OCI-LY3 (cell line): Measurements from ENCODE around the gene CPA4.

ENCODE experiments used
- H2AFZ ChIP-seq: fragments of 200-600, 300-600 bp; shearing (Covaris generic); 2 replicates; pipeline ENCODE4 v1.6.0; 2014; ENCODE audit warnings: antibody characterized with exemption, low read depth, low read length
- H3K27ac ChIP-seq: fragments of 200-600, 300-600 bp; sonication (generic); 2 replicates; pipeline ENCODE4 v1.5.1; 2014; ENCODE audit warnings: mild to moderate bottlenecking, low read length, moderate library complexity, mixed read lengths
- H3K27me3 ChIP-seq: fragments of 200-600, 300-600 bp; sonication (generic); 2 replicates; pipeline ENCODE4 v1.6.1; 2014; ENCODE audit warnings: low read depth, low read length, mixed read lengths
- H3K36me3 ChIP-seq: fragments of 200-600, 300-600 bp; sonication (generic); replicated peaks from 2 replicates; pipeline ENCODE3; 2014; ENCODE audit warnings: low read depth, low read length, mixed read lengths
- H3K4me1 ChIP-seq: fragments of 300-600, 200-600 bp; sonication (generic); 2 replicates; pipeline ENCODE4 v1.6.1; 2014; ENCODE audit warnings: low read length, mixed read lengths
- H3K4me2 ChIP-seq: fragments of 200-600, 300-600 bp; sonication (generic); 2 replicates; pipeline ENCODE4 v1.6.1; 2014; ENCODE audit warnings: low read length, mixed read lengths
- H3K4me3 ChIP-seq: fragments of 300-600, 200-600 bp; sonication (generic); 2 replicates; pipeline ENCODE4 v1.5.1; 2014; ENCODE audit warnings: antibody characterized with exemption, mild to moderate bottlenecking, low read length, moderate library complexity
- H3K79me2 ChIP-seq: fragments of 300-600, 200-600 bp; shearing (Covaris generic); 2 replicates; pipeline ENCODE4 v1.6.1; 2014; ENCODE audit warnings: mild to moderate bottlenecking, low read length, mixed read lengths
- H3K9ac ChIP-seq: fragments of 300-600, 200-600 bp; shearing (Covaris generic); 2 replicates; pipeline ENCODE4 v1.6.0; 2014; ENCODE audit warnings: mild to moderate bottlenecking, low read length, moderate library complexity
- H3K9me3 ChIP-seq: fragments of 200-600, 300-600 bp; shearing (Covaris generic); 2 replicates; pipeline ENCODE4 v1.6.1; 2014; ENCODE audit warnings: low read length, mixed read lengths; ENCODE audit not compliant: insufficient read depth
- H4K20me1 ChIP-seq: fragments of 200-600, 300-600 bp; sonication (generic); 2 replicates; pipeline ENCODE4 v1.6.1; 2016; ENCODE audit warnings: low read length, mixed read lengths; ENCODE audit not compliant: insufficient read depth
- EZH2phosphoT487 ChIP-seq: fragments of 200-600 bp; shearing (Covaris generic); IDR thresholded peaks from 2 replicates; pipeline ENCODE4 v1.6.1; 2018; ENCODE audit warnings: antibody characterized with exemption, mixed run types, low read depth
- TF ChIP-seq, protein P1 (sequence below): fragments of 200-600, 300-600 bp; sonication (generic); IDR thresholded peaks from 2 replicates; pipeline ENCODE4 v1.5.1; 2014; ENCODE audit warnings: antibody characterized with exemption, low read length, low read depth

The CPA4 gene

DNA sequence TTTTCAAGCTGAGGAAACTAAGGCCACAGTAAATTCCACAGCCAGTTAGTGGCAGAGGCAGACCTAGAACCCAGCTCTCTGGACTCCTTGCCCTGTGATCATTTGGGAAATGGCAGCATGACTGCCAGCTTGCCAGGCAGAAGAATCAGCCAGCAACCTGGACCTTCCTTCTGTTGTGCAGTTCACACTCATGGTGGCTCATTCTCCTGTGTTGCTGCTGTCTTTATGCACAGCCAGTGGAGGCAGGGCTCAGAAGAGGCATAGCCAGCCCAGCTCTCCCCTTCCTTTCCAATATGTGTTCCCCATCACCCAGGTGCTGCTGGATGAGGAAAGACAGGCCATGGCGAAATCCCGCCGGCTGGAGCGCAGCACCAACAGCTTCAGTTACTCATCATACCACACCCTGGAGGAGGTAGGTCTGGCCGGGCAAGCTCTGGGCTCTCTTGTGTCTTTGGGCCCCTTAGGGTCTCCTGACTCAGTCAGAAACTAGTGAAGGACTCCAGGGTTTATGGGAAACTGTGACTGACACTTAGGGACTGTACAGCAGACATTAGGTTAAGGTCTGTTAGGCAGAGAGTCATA is 66.4 kb downstream of the CPA4 start:
- Histone ChIP-seq H3K27ac (no peak overlapping the region), H3K4me3 (no peak overlapping the region), H4K20me1 (no peaks in the 10 kb centered on the region), H3K4me1 (no peaks in the 10 kb centered on the region), H2AFZ (no peak overlapping the region), H3K79me2 (no peaks in the 10 kb centered on the region), H3K36me3 (no peaks in the 10 kb centered on the region), H3K27me3 (no peaks in the 10 kb centered on the region), H3K9ac (no peak overlapping the region), H3K9me3 (0 out of 2 replicates have a peak, but pooled peaks cover 7% of the 10 kb centered on the region), H3K4me2 (no peak overlapping the region)
- TF ChIP-seq, protein P1, sequence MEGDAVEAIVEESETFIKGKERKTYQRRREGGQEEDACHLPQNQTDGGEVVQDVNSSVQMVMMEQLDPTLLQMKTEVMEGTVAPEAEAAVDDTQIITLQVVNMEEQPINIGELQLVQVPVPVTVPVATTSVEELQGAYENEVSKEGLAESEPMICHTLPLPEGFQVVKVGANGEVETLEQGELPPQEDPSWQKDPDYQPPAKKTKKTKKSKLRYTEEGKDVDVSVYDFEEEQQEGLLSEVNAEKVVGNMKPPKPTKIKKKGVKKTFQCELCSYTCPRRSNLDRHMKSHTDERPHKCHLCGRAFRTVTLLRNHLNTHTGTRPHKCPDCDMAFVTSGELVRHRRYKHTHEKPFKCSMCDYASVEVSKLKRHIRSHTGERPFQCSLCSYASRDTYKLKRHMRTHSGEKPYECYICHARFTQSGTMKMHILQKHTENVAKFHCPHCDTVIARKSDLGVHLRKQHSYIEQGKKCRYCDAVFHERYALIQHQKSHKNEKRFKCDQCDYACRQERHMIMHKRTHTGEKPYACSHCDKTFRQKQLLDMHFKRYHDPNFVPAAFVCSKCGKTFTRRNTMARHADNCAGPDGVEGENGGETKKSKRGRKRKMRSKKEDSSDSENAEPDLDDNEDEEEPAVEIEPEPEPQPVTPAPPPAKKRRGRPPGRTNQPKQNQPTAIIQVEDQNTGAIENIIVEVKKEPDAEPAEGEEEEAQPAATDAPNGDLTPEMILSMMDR: no peak
- TF ChIP-seq EZH2phosphoT487: no peak

DNA sequence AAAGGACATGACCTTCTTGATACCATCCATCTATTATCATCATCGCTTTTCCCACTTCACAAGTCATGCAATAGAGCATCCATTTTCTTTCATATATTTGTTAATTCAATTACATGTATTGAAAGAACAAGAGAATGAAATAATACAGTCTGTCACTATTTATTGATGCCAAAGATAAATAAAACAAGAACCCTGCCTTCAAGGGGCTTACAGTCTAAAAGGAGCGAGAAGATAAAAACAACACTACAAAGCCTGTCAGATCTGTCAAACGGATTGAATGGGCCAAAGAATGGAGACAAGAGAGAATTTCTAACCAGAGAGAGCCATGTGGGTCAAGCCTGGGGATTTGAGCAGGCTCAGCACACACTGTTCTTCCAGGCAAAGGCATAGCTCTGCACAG is 67.6 kb downstream of the CPA4 start:
- no peak for TF ChIP-seq EZH2phosphoT487
- TF ChIP-seq, protein P1: no peak
- Histone ChIP-seq H2AFZ (no peak overlapping the region), H3K36me3 (no peaks in the 10 kb centered on the region), H4K20me1 (no peaks in the 10 kb centered on the region), H3K27me3 (no peaks in the 10 kb centered on the region), H3K79me2 (no peaks in the 10 kb centered on the region), H3K9me3 (peaks cover 12% of the 10 kb centered on the region; the same call in 1 of the 2 replicates), H3K4me1 (no peaks in the 10 kb centered on the region), H3K27ac (no peak overlapping the region), H3K4me3 (no peak overlapping the region), H3K4me2 (no peak overlapping the region), H3K9ac (no peak overlapping the region)

DNA sequence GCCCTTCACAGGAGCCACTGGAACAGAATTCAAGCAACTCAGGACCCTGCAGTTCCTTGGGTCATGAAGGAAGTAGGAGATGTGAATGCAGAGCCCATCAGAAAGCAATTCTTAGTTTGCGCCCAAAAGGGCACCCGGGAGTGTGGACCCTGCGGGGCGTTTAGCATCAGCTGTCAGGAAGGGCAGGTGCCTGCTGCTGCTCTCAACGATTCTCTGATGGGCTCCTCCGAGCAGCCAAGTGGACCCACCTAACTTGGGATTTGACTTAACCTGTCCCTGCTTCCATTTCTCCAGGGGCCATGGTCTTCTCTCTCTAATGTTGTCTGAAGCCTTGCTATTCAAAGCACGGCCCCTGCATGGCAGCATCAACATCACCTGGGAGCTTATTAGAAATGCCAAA is 68.7 kb downstream of the CPA4 start:
- Histone ChIP-seq H2AFZ (no peak overlapping the region), H3K36me3 (no peaks in the 10 kb centered on the region), H3K9me3 (peaks cover 12% of the 10 kb centered on the region; the same call in 1 of the 2 replicates), H3K4me2 (no peak overlapping the region), H3K27me3 (no peaks in the 10 kb centered on the region), H3K79me2 (no peaks in the 10 kb centered on the region), H4K20me1 (no peaks in the 10 kb centered on the region), H3K9ac (no peak overlapping the region), H3K4me3 (no peak overlapping the region), H3K27ac (no peak overlapping the region), H3K4me1 (peaks cover 3% of the 10 kb centered on the region; the same call in 1 of the 2 replicates)
- no peak for TF ChIP-seq EZH2phosphoT487
- TF ChIP-seq, protein P1: no peak

DNA sequence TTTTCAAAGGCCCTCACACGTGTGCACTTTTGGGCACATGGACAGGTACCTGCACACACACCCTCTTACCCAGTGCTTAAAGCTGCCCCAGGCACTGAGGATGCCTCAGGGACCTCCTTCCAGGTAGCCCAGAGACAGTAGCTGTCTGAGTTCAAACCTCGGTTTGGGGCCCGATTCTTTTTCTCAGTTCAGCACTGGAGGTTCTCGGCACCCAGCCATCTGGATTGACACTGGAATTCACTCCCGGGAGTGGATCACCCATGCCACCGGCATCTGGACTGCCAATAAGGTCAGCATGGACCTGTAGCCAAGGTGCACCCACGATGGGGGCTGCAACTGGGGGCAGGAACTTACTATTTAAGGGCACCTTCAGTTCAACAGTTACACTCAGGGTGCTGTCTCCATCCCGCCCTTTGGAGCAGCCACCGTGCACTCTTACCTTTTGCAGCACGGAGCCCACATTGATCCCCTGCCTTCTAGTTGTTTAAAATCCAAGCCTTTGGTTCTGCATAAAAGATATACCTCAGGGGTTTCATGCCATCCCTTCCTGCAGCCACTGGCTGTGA is 69.4 kb downstream of the CPA4 start:
- H4K20me1 ChIP-seq: no peaks in the 10 kb centered on the region
- TF ChIP-seq EZH2phosphoT487: no peak
- TF ChIP-seq, protein P1: no peak
- H3K4me3 ChIP-seq: no peak overlapping the region
- peaks cover 12% of the 10 kb centered on the region; the same call in 1 of the 2 replicates for H3K9me3 ChIP-seq
- H3K27me3 ChIP-seq: no peaks in the 10 kb centered on the region
- H3K27ac ChIP-seq: no peak overlapping the region
- no peak overlapping the region for H2AFZ ChIP-seq
- H3K4me1 ChIP-seq: peaks cover 3% of the 10 kb centered on the region; the same call in 1 of the 2 replicates
- no peaks in the 10 kb centered on the region for H3K36me3 ChIP-seq
- no peak overlapping the region for H3K4me2 ChIP-seq
- H3K79me2 ChIP-seq: no peaks in the 10 kb centered on the region
- no peak overlapping the region for H3K9ac ChIP-seq
